ENCODE data around the gene ZC3HAV1. TPM values are rescaled to one million over a fixed set of nuclear protein-coding genes. Genes with fewer than 3 reads are reported as not detected.
A peak's percentile ranks its signal among the peaks of the same experiment; 100 is the strongest.
"Not testable (repeated sequence)": the region's sequence is repeated elsewhere in the genome, so short reads cannot be mapped to it uniquely, and the experiment has no call there.

The ZC3HAV1 gene
- total RNA-seq, 1 donor from 2014 or later = 6.5 TPM

DNA sequence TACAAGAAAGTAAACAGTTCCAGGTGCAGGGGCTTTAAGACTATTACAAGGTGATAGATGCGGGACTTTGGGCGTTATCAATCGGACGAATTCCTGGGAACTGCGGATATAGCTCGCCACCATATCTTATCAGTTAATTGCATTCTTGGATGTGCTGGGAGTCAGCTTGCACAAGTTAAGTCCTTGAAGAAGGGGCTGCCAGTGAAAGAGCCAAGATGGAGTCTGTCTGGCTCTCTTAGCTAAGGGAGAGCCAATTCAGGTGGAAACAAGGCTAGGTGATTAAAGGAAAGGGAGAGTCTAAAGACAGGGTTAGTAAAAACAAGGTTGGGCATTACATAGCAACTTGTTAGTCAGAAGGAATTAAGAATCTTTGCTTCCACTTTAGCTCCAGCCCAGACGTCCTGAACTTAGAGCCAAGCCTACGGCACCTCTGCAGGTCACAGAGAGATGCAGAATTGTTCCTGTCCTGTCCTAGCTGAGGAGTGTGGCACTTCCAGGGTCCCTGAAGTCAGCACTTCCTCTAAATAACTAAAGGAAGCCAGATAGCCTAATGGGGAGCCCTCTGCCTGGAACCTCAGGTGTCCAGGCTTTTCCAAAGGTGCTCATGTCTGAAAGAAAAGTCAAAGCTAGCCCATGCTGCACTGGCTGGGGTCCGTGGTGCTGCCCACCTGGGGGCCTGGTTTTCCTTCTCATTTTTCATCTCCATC lies 17.3 kb downstream of the ZC3HAV1 start:
- no peak for ATAC-seq (ENCODE audit: poor library complexity)
- intact Hi-C loops (cut with DNase I) = no loop called here
- no peak for DNase-seq

DNA sequence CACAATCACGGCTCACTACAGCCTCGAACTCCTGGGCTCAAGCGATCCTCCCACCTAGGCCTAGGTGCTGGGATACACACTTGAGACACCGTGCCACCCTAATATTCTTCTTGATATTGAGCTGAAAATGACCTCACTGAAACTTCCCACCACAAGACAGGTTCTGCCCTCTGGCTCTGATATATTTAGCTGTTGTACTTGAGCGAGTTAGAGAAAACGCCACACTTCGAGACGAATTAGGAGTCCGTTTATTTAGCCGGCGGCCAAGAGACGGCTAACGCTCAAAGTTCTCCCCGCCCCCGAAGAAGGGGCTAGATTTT lies 17.9 kb downstream of the ZC3HAV1 start:
- no peak for ATAC-seq (ENCODE audit: poor library complexity)
- intact Hi-C loops (cut with DNase I) = no loop called here
- DNase-seq = no peak

DNA sequence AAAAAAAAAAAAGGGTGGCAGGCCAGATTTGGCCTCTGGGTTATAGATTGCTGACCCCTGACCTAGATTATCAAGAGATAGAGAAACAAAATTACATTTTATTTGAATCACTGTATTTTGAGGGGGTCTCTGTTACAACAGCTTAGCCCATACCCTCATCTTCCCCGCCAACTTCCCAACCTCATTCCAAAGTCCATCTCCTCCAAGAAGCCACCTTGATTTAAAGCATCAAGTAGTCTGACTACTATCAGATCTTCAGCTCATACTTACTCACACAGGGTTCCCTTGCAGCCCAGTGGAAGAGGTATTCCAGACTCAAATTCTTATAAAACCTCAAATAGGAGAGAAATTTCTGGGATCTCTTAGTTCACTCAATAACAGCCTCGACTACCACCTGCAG lies 20.4 kb downstream of the ZC3HAV1 start:
- no peak for ATAC-seq (ENCODE audit: poor library complexity)
- DNase-seq = no peak
- intact Hi-C loops (cut with DNase I) = no loop called here

DNA sequence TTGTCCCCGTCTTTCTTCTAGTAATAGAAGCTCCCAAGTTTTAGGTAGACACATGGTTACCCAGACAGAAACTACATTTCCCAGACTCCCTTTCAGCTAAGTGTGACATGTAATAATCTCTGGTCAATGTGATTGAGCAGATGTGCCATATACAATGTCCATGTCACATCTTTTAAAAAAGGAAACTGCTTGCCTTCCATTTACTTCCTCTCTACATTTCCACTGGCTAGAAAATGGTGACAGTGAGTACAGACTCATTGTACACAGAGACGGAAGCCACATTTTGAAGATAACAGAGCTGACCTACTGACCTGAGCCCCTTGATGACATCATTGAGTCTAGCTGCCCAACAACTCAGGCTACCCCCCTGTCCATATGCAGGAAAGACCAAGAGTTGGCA lies 21.3 kb downstream of the ZC3HAV1 start:
- ATAC-seq (ENCODE audit: poor library complexity) (no peak), DNase-seq (no peak)
- intact Hi-C loops (cut with DNase I) = no loop called here

DNA sequence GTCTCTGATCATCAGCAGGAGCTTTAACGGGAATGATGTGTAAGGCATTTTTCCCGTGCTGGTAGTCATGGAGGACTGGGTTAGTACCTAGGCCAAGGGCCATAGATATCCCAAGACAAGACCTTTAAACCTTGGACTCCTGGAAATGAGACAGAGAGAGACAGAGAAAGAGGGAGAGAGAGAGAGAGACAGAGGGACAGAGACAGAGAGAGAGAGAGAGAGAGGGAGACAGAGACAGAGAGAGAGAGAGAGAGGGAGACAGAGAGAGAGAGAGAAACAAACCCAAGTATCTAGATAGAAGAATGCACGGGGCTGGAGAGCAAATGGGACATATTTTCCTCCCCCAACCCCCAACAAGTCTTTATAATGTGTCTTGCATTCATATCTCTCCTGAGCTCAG lies 22.3 kb downstream of the ZC3HAV1 start:
- ATAC-seq (ENCODE audit: poor library complexity) (no peak), DNase-seq (no peak)
- intact Hi-C loops (cut with DNase I) = no loop called here

DNA sequence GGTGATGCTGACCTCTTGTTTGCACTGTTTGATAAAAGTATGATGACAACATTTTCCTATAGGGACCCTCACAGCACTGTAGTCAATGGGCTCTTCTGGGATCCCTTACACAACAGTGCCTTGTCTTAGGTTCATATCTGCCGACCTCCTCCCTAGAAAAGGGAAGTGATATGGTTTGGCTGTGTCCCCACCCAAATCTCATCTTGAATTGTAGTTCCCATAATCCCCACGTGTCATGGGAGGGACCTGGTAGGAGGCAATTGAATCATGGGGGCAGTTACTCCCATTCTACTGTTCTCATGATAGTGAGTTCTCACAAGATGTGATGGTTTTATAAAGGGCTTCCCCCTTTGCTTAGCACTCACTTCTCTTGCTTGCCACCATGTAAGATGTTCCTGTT lies 23.1 kb downstream of the ZC3HAV1 start:
- ATAC-seq (ENCODE audit: poor library complexity) (no peak), DNase-seq (no peak)
- intact Hi-C loops (cut with DNase I) = no loop called here

DNA sequence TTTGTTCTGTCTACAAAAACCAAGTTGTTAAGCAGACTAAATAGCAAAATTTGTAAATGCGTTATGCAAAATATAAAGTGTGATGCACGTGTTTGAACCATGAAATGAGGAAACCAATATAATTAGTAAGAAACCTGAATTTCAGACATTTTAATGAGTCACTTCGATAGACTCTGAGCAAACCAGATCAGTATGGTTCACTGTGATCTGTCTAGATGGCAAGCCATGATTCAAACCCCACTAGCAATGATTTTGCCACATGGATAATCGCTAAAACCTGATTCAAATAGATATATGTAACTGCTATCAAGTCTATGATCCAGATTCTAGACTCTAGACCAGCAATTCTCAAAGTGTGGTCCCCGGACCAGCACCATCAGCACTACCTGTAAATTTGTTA lies 24.8 kb downstream of the ZC3HAV1 start:
- intact Hi-C loops (cut with DNase I) = no loop called here
- DNase-seq (no peak), ATAC-seq (ENCODE audit: poor library complexity) (no peak)

DNA sequence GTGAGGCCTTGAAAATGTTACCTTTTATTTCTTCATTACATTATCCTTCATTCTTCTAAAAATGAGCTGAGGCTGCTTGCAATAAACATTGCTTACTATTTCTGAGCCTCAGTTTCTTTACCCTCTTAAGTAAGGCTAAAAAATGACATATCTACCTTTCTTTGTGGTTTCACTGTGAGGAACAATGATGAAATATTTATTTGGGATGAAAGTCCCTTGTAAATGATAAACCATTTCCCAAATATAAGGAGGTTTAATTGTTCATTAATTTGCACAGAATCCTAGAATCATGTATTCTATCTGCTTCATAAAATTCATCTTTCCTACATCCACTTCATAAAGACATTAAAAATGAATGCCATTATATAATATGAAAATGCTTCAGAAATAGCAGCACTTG lies 27.9 kb downstream of the ZC3HAV1 start:
- DNase-seq (no peak), ATAC-seq (ENCODE audit: poor library complexity) (no peak)
- intact Hi-C loops (cut with DNase I) = no loop called here

DNA sequence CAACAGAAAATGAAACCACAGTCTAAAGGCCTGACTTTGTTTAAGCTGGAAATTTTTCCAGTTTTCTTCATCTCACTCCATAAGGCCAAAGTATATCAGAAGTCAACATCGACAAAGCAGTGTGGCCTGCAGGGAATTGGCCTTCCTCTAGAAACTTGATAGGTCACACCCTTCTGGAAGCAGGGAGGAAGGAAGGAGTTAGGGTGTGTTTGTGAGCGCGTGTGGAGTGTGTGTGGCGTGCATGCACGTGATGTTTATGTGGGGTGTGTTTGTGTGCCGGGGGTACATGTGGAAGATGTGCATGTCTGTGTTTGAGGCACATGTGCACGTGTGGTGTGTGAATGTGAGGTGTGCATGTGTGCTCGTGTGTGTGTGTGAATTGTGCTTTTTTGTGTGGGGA lies 28.6 kb downstream of the ZC3HAV1 start:
- intact Hi-C loops (cut with DNase I) = no loop called here
- ATAC-seq (ENCODE audit: poor library complexity) = no peak
- DNase-seq = no peak

DNA sequence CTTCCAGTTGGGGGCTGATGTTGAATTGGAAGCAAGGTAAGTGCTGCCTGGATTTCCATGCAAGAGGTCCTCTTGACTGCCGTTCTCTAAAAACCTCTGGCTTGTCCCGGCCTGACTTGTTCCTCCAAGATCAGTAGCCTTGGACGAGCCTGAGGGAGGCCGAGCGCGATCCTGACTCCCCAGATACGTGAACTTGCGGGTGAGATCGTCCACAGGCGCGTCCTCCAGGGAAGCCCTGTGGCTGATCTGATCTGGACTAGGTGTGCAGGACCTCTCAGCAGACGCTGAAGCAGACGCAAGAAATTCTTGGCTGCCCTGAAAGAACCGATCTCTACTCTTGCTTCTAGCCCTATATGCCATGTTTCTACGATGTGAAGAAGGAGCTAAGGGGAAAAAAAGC lies 29.7 kb downstream of the ZC3HAV1 start:
- ATAC-seq (ENCODE audit: poor library complexity) = no peak
- intact Hi-C loops (cut with DNase I) = loop anchor here (5.0 kb wide), 1 partner anchor 58 kb away; no protein-coding TSS in a partner anchor
- no peak for DNase-seq

DNA sequence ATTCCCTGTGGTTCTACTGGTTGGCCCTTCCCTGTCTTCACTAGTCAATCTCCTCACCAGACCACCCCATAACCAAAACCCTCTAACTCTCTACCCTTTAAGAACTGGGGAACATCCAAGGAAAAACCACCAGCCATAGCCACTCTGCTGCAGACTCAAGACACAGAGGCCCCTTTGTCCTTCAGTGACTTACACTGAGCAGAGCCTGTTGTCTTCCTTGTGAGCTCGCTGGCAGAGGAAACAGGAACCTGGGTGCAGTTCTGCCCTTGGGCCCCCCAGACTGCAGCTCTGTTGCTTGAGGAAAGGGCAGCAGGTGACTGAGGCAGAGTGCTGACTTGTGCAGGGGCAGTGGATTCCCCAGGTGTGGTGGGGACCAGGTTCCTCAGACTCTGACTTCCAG lies 30.6 kb downstream of the ZC3HAV1 start:
- DNase-seq = no peak
- ATAC-seq (ENCODE audit: poor library complexity) = no peak
- intact Hi-C loops (cut with DNase I) = loop anchor here (5.0 kb wide), 1 partner anchor 57 kb away; no protein-coding TSS in a partner anchor

DNA sequence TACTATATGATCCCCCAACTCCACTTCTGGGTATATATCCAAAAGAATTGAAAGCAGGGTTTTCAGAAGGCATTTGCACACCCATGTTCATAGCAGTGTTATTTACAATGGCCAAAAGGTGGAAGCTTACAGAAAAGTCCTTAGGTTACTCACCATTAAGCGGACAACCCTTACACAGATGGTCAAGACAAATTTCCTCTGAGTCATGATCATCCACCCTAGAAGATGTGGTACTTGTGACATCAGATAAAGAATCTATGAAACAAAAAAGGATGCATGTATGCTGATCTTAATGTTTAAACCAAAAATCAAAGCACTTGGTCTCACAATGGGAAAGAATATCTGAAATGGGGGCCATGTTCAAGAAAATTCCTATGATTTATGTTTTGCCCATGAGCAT lies 31.1 kb downstream of the ZC3HAV1 start:
- ATAC-seq (ENCODE audit: poor library complexity) (no peak), DNase-seq (no peak)
- intact Hi-C loops (cut with DNase I) = loop anchor here (5.0 kb wide), 1 partner anchor 56 kb away; no protein-coding TSS in a partner anchor

DNA sequence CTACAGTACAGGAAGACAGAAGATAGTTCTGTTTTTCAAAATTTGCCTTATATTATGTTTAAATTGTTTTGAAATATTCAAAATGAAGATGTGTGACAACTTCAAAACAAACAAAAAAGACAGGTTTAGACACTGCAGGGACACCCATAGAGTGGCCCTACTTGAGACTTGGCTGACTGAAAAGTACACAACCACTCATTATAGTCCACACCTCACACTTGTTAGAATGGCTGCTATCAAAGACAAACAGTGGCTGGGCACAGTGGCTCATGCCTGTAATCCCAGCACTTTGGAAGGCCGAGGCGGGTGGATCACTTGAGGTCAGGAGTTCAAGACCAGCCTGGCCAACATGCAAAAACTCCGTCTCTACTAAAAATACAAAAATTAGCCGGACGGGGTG lies 31.8 kb downstream of the ZC3HAV1 start:
- not testable (repeated sequence) for ATAC-seq (ENCODE audit: poor library complexity); DNase-seq
- intact Hi-C loops (cut with DNase I) = loop anchor here (5.0 kb wide), 1 partner anchor 55 kb away; no protein-coding TSS in a partner anchor

DNA sequence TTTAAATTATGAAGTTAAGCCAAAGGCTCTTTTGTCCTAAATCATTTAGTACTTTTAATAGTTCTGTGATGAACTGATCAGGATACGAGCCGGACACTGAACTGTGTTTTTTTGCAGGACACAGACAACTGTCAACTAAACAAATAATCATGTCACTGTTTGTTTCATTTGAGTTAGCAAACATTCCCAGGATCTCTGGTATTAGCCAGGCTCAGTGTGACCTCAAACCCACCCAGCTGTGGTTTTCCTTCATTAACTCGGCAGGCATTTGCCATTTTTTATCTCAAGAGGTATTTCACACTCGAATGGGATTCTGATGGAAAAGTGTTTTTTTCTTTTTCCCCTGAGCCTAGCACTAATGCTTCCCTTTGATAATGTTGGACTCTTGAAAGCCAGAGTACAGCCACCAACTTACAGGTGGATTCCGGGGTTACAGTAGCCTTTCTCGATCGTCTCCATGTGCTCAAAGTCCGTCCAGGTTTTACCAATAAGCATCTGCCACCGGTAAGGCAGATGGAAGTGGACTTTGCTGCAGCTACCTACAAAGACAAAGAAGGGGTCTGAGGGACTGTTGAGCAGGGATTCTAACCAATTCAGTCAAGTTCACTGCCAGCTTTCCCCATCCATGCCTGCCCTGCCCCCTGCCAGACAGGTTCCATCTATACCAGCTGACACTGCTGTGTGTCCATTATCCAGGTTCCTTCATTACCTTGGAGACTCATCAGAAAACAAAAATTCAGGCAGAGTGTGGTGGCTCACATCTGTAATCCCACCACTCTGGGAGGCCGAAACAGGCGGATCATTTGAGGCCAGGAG lies 33.4 kb downstream of the ZC3HAV1 start:
- DNase-seq (no peak), ATAC-seq (ENCODE audit: poor library complexity) (no peak)
- intact Hi-C loops (cut with DNase I) = loop anchor here (5.0 kb wide), 1 partner anchor 54 kb away; no protein-coding TSS in a partner anchor

DNA sequence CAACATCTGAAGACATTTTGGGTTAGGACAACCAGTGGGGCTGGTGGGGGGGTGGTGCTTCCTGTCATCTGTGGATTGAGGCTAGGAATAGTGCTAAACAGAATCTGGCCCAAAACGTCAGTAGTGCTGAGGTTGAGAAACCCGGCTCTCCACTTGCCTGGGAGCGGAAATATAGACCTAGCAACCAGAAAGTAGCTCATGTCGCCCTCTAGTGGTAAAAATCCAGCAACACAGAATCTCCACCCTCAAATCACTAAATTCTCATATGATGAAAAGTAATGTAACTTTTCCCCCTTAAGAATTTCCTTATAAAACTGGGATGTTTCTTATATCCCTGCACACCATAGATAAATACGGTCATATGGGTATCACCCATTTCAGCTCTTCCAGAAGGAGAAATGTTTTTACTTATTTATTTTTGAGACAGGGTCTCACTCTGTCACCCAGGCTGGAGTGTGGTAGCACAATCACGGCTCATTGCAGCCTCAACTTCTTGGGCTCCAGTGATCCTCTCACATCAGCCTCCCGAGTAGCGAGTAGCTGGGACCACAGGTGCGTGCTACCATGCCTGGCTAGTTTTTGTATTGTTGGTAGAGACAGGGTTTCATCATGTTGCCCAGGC lies 34.4 kb downstream of the ZC3HAV1 start:
- intact Hi-C loops (cut with DNase I) = loop anchor here (5.0 kb wide), 1 partner anchor 53 kb away; no protein-coding TSS in a partner anchor
- ATAC-seq (ENCODE audit: poor library complexity) (peak; percentile 93), DNase-seq (peak; percentile 62)

DNA sequence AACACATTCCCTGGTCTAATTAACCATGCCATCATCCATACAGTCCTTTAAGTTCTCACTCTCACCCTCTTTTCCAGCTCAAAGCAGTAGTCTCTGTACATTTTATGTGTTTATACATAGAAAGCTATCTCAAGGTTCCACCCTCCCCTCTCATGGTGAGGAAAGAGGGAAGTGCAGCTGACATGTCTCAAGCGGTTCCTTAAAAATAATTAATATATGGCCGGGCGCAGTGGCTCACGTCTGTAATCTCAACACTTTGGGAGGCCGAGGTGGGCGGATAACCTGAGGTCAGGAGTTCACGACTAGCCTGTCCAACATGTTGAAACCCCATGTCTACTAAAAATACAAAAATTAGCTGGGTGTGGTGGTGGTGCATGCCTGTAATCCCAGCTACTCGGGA lies 36.7 kb downstream of the ZC3HAV1 start:
- no peak for DNase-seq
- no peak for ATAC-seq (ENCODE audit: poor library complexity)
- intact Hi-C loops (cut with DNase I) = no loop called here

DNA sequence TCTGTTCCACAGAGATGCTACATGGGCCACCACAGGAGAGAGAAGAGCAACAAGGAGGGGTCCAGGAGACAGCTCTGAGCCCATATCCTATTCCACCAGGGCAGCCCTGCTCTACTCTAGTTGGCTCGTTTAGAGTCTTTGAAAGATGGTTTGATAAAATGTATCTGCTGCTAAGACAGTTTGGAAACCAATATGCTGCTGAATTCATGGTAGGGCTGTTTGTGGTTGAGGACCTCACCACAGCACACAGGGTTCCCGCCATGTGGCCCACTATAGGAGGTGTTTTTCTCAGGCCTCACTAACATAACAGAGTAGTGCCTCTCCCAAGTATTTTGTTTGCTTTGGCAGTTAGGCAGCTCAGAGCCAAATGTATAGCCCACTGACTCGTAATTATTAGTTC lies 37.8 kb downstream of the ZC3HAV1 start:
- intact Hi-C loops (cut with DNase I) = no loop called here
- DNase-seq = no peak
- no peak for ATAC-seq (ENCODE audit: poor library complexity)

DNA sequence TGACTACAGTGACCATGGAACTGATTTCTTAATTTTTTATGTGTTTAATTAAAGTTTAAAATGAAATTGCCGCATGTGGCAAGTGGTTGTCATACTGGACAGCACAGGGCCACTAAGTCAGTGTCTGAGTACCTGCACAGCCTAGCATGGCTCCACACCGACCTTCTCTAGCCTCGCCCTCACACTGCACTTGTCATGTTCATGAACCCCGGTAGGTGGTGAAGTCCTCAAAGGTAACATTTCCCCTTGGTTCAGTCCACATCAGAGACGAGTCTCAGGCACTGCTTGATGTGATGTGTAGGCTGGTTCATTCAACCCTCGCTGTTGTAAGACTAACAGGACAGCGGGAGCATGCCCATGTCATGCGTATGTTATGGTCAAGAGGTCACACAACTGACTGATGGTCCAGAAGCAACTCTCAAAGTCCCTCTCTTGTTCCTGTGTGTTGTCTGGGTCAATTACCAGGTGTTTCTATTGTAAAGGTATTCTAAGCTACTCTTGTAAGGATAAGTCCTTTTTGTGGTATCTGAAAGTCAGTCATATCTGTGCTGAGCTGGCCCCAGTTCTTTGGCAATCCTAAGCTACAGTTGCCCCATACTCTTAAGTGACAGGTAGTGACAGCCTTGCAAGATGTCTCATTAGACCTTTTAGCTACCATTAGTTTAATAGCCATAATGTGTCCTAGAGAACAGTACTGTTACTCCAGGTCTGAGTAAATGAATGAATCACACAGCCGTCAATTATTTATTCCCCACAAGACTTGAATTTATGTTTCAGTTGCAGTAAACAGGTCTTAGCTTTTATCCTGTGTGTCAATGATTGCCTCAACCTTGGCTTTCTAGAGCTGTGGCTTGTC lies 40.7 kb downstream of the ZC3HAV1 start:
- intact Hi-C loops (cut with DNase I) = no loop called here
- ATAC-seq (ENCODE audit: poor library complexity) (no peak), DNase-seq (no peak)

DNA sequence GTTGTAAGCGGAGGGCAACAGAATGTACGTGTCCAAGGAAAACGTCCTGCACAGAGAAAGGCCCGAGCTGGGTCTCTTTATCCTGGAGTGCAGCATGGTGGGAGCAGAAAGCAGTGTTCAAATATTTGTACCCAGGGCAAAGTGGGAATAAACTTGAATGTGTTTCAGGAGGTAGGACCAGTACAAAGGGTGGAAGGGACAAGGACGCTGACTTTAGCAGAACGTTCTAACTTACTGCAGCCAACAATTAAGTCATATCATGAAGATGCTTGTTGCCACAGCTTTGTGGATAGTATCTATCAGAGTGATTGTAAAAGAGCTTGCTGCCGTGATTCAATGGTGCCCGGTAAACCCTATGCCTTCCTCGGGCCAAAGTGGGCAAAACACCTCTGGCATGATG lies 43.2 kb downstream of the ZC3HAV1 start:
- DNase-seq (no peak), ATAC-seq (ENCODE audit: poor library complexity) (no peak)
- intact Hi-C loops (cut with DNase I) = no loop called here
